Measurements from ENCODE around the gene MCHR2.

MCHR2 gene

GRCh38 chr6:99997141-99997540, 3.1 kb upstream of the MCHR2 start:
- H3K4me3 ChIP-seq (replicated peaks in 1 of 2; ENCODE audit: low read depth in 2 of 2, low read length in 2 of 2), result no peak overlapping the region
- TF ChIP-seq CTCF (IDR thresholded peaks at IDR 0.05; ENCODE audit: low read depth, low read length), result no peak
- DNase-seq (ENCODE audit: low read depth in 2 of 2), result no peak

- no peak for TF ChIP-seq CTCF (IDR thresholded peaks at IDR 0.05; ENCODE audit: low read depth, low read length)
- no peak for DNase-seq (ENCODE audit: low read depth in 2 of 2)
Measured at GRCh38 chr6:99995916-99996315, 1.9 kb upstream of the MCHR2 start.

GRCh38 chr6:99993146-99993532, 884 bp downstream of the MCHR2 start:
- no peak for DNase-seq (ENCODE audit: low read depth in 2 of 2)
- TF ChIP-seq CTCF (IDR thresholded peaks at IDR 0.05; ENCODE audit: low read depth, low read length), result no peak
- H3K4me3 ChIP-seq (replicated peaks in 1 of 2; ENCODE audit: low read depth in 2 of 2, low read length in 2 of 2), result no peak overlapping the region

More at GRCh38 chr6:99995916-99996315, 1.9 kb upstream of the MCHR2 start:
- no peak overlapping the region for H3K4me3 ChIP-seq (replicated peaks in 1 of 2; ENCODE audit: low read depth in 2 of 2, low read length in 2 of 2)

- DNase-seq (ENCODE audit: low read depth in 2 of 2), result no peak
- TF ChIP-seq CTCF (IDR thresholded peaks at IDR 0.05; ENCODE audit: low read depth, low read length), result no peak
Measured at GRCh38 chr6:99991955-99992354, 2.1 kb downstream of the MCHR2 start.

GRCh38 chr6:99980741-99981140, 13.3 kb downstream of the MCHR2 start:
- DNase-seq (ENCODE audit: low read depth in 2 of 2), result no peak
- no peak overlapping the region for H3K4me3 ChIP-seq (replicated peaks in 1 of 2; ENCODE audit: low read depth in 2 of 2, low read length in 2 of 2)
- no peak for TF ChIP-seq CTCF (IDR thresholded peaks at IDR 0.05; ENCODE audit: low read depth, low read length)

More at GRCh38 chr6:99991955-99992354, 2.1 kb downstream of the MCHR2 start:
- H3K4me3 ChIP-seq (replicated peaks in 1 of 2; ENCODE audit: low read depth in 2 of 2, low read length in 2 of 2), result no peak overlapping the region

GRCh38 chr6:99979953-99980352, 14.1 kb downstream of the MCHR2 start:
- no peak for DNase-seq (ENCODE audit: low read depth in 2 of 2)
- TF ChIP-seq CTCF (IDR thresholded peaks at IDR 0.05; ENCODE audit: low read depth, low read length), result no peak
- H3K4me3 ChIP-seq (replicated peaks in 1 of 2; ENCODE audit: low read depth in 2 of 2, low read length in 2 of 2), result no peak overlapping the region

GRCh38 chr6:99967052-99967451, 27.0 kb downstream of the MCHR2 start:
- no peak overlapping the region for H3K4me3 ChIP-seq (replicated peaks in 1 of 2; ENCODE audit: low read depth in 2 of 2, low read length in 2 of 2)
- DNase-seq (ENCODE audit: low read depth in 2 of 2), result no peak
- no peak for TF ChIP-seq CTCF (IDR thresholded peaks at IDR 0.05; ENCODE audit: low read depth, low read length)

Data from cardiac fibroblast (primary cell).